DND-41 (cell line): ENCODE results near the gene KCNG4.

Source experiments
- ATAC-seq: fragments of 200-7000 bp; cut with Tn5 transposase; 3 replicates; pipeline ENCODE4 v1.9.1; 2021; ENCODE audit warnings: low read depth; ENCODE audit not compliant: insufficient read depth
- DNase-seq: peaks from one replicate; pipeline ENCODE4 v3.0.0-alpha.2; 2020
- H2AFZ ChIP-seq: 2 replicates; pipeline ENCODE4 v1.6.0; 2012; ENCODE audit warnings: low read depth, low read length
- H3K27ac ChIP-seq: 2 replicates; pipeline ENCODE4 v1.5.1; 2012; ENCODE audit warnings: low read length, inconsistent platforms
- H3K27me3 ChIP-seq: fragments of 200-600 bp; sonication (generic); 2 replicates; pipeline ENCODE4 v1.6.0; 2012; ENCODE audit warnings: low read length, mild to moderate bottlenecking, inconsistent platforms; ENCODE audit not compliant: insufficient read depth, poor library complexity
- H3K36me3 ChIP-seq: 2 replicates; pipeline ENCODE4 v1.5.1; 2012; ENCODE audit warnings: low read length, inconsistent platforms; ENCODE audit not compliant: insufficient read depth
- H3K4me1 ChIP-seq: 2 replicates; pipeline ENCODE4 v1.5.1; 2012; ENCODE audit warnings: mild to moderate bottlenecking, low read length; ENCODE audit not compliant: insufficient read depth
- H3K4me2 ChIP-seq: 2 replicates; pipeline ENCODE4 v1.6.0; 2012; ENCODE audit warnings: mild to moderate bottlenecking, moderate library complexity, low read length, inconsistent platforms; ENCODE audit not compliant: insufficient read depth
- H3K4me3 ChIP-seq, 2 experiments: fragments of 200-600 bp in 1 of 2; shearing (Covaris generic) in 1 of 2; 2 replicates each; pipeline ENCODE4 v1.5.1; 2012 to 2016; ENCODE audit warnings: inconsistent platforms in 2 of 2, low read length in 2 of 2, mild to moderate bottlenecking in 2 of 2, low read depth in 1 of 2, moderate library complexity in 1 of 2
- H3K79me2 ChIP-seq: 2 replicates; pipeline ENCODE4 v1.6.0; 2012; ENCODE audit warnings: low read length, inconsistent platforms; ENCODE audit not compliant: insufficient read depth
- H3K9ac ChIP-seq: 2 replicates; pipeline ENCODE4 v1.6.0; 2012; ENCODE audit warnings: low read depth, mild to moderate bottlenecking, inconsistent platforms, low read length, moderate library complexity
- H3K9me3 ChIP-seq: 2 replicates; pipeline ENCODE4 v1.5.1; 2012; ENCODE audit warnings: low read length, moderate library complexity, mild to moderate bottlenecking, inconsistent platforms; ENCODE audit not compliant: insufficient read depth, severe bottlenecking
- H4K20me1 ChIP-seq: 2 replicates; pipeline ENCODE4 v1.6.0; 2012; ENCODE audit warnings: low read length; ENCODE audit not compliant: insufficient read depth
- EZH2 ChIP-seq: IDR thresholded peaks from 3 replicates; pipeline ENCODE4 v1.6.1; 2012; ENCODE audit warnings: borderline replicate concordance, low read depth, mild to moderate bottlenecking, moderate library complexity, low read length, inconsistent platforms; ENCODE audit not compliant: severe bottlenecking
- TF ChIP-seq, protein P1 (sequence below): IDR thresholded peaks from 2 replicates; pipeline ENCODE4 v1.5.1; 2012; ENCODE audit warnings: borderline replicate concordance, low read length, moderate library complexity, mild to moderate bottlenecking; ENCODE audit not compliant: poor library complexity, severe bottlenecking; ENCODE audit errors: extremely low read depth

KCNG4 gene

DNA sequence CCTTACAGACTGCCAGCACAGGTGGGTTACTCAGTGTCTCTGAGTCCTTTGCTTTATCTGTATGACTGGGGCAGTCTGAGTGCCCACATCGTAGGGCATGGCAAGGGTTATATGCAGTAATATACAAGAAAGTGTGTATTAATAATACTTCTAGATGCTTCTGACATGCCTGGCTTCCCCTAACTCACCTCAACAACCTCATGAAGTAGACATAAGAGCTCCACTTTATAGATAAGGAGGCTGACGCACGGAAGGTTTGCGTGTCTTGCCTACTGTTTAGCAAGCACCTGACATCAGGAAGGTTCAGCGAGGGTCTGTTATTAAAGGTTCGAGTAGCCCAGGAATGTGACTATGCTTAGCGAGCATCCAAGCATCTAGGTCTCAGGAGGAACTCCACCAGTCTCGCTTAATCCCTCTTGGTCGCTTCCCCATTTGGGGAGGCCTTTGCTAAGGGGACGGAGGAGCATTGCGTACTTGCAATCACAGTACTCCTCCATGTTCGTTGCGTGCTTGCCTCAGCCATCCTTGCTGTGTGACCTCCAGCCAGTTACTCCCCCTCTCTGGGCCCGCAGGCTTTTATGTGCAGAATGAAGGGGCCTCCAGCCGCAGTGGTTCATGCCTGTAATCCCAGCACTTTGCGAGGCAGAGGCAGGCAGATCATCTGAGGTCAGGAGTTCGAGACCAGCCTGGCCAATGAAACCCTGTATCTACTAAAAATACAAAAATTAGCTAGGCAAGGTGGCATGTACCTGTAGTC, 1.6 kb downstream of the KCNG4 start:
- no peak for DNase-seq
- H3K4me3 ChIP-seq = no peak overlapping the region
- H3K4me2 ChIP-seq = no peak overlapping the region
- peaks cover 36% of the 10 kb centered on the region for H3K27me3 ChIP-seq
- no peaks in the 10 kb centered on the region for H3K9me3 ChIP-seq
- H3K79me2 ChIP-seq = no peaks in the 10 kb centered on the region
- no peaks in the 10 kb centered on the region for H3K36me3 ChIP-seq
- H4K20me1 ChIP-seq = 0 out of 2 replicates have a peak, but pooled peaks cover 6% of the 10 kb centered on the region
- TF ChIP-seq, protein P1, sequence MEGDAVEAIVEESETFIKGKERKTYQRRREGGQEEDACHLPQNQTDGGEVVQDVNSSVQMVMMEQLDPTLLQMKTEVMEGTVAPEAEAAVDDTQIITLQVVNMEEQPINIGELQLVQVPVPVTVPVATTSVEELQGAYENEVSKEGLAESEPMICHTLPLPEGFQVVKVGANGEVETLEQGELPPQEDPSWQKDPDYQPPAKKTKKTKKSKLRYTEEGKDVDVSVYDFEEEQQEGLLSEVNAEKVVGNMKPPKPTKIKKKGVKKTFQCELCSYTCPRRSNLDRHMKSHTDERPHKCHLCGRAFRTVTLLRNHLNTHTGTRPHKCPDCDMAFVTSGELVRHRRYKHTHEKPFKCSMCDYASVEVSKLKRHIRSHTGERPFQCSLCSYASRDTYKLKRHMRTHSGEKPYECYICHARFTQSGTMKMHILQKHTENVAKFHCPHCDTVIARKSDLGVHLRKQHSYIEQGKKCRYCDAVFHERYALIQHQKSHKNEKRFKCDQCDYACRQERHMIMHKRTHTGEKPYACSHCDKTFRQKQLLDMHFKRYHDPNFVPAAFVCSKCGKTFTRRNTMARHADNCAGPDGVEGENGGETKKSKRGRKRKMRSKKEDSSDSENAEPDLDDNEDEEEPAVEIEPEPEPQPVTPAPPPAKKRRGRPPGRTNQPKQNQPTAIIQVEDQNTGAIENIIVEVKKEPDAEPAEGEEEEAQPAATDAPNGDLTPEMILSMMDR = no peak
- no peak for TF ChIP-seq EZH2
- H3K9ac ChIP-seq = no peak overlapping the region
- no peak overlapping the region for H2AFZ ChIP-seq
- no peak overlapping the region for H3K27ac ChIP-seq
- H3K4me1 ChIP-seq = no peaks in the 10 kb centered on the region
- no peak for ATAC-seq

DNA sequence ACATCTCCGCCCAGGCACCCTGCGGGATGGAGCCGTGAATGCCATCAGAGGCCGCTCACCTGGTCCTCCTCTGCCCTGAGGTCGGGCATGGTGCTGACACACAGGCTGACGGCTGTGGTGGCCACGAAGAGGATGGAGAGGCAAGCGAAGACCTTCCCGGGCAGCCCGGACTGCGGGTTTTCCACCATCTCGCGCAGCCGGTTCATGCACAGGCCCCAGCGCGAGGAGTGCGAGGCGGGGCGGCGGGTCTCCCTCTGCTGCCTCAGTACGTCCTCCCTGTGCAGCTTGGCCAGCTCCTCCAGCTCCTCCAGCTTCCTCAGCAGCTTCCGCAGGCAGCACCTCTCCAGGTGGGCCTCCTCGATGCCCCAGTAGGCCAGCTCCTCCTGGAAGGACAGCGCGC, 3.1 kb downstream of the KCNG4 start:
- Histone ChIP-seq H3K27ac (no peak overlapping the region), H3K4me3 (no peak overlapping the region), H3K4me1 (no peaks in the 10 kb centered on the region), H3K4me2 (no peak overlapping the region), H2AFZ (no peak overlapping the region), H3K9ac (no peak overlapping the region), H3K9me3 (no peaks in the 10 kb centered on the region), H4K20me1 (0 out of 2 replicates have a peak, but pooled peaks cover 6% of the 10 kb centered on the region), H3K79me2 (no peaks in the 10 kb centered on the region), H3K27me3 (peaks cover 31% of the 10 kb centered on the region), H3K36me3 (no peaks in the 10 kb centered on the region)
- no peak for TF ChIP-seq EZH2
- TF ChIP-seq, protein P1 = no peak
- ATAC-seq = no peak
- DNase-seq = no peak

DNA sequence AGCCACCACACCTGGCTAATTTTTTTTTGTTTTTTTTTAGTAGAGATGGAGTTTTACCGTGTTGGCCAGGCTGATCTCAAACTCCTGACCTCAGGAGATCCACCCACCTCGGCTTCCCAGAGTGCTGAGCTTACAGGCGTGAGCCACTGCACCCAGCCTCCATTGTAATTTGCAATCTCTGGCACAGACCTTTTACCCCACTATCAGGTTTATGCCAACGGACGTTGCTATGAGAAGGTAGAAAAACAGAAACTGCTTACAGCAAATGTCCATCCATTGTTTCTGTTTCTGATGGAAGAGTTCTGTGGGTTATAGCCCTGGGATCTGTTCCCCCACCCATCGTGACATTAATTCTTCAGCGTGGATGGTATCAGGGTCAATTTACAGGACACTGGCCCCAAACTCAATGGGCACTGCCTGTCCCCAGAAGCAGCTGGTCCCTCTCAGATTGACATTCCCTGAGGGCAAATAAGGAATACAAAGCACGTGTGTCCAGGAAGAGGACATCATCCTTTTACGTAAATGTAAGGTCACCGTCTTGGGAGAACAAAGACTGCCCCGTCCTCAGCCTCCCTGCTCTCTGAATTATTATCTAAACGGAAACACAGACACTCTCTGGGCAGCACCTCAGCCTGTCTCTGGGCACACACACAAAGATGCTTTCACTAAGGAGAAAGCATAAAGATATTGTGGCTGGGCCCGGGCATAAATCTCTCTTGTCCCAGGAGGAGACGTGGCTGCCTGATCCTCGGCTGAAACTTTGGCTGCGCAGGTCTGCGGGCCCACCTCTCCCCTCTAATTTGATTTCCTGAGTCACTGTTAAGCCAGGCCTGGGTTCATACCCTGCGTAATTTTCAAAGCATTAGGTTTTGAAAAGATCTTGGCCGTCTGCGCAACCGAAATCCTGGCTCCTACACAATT, 5.2 kb downstream of the KCNG4 start:
- Histone ChIP-seq H3K36me3 (no peaks in the 10 kb centered on the region), H3K9ac (no peak overlapping the region), H3K9me3 (no peaks in the 10 kb centered on the region), H3K4me2 (no peak overlapping the region), H3K4me1 (no peaks in the 10 kb centered on the region), H2AFZ (no peak overlapping the region), H4K20me1 (0 out of 2 replicates have a peak, but pooled peaks cover 3% of the 10 kb centered on the region), H3K27me3 (peaks cover 14% of the 10 kb centered on the region), H3K4me3 (no peak overlapping the region), H3K79me2 (no peaks in the 10 kb centered on the region), H3K27ac (no peak overlapping the region)
- DNase-seq (no peak), ATAC-seq (no peak)
- TF ChIP-seq, protein P1 = no peak
- TF ChIP-seq EZH2 = no peak
